NCI-H1092 (cell line): ENCODE measurements around the gene CYFIP2.
"Not testable (repeated sequence)": the region's sequence is repeated elsewhere in the genome, so short reads cannot be mapped to it uniquely, and the experiment has no call there.

ENCODE experiments used
- DNase-seq: peaks from one replicate; lab custom pipeline; 2025; lab: John Stamatoyannopoulos, UW

CYFIP2 gene

GRCh38 chr5:157265714-157266285 is at the start of gene CYFIP2:
Gene CYFIP2 (plus strand): TSS chr5:157266123. CDS start chr5:157285362, 19,239 bp downstream.
- DNase-seq: peak; percentile 22

DNA sequence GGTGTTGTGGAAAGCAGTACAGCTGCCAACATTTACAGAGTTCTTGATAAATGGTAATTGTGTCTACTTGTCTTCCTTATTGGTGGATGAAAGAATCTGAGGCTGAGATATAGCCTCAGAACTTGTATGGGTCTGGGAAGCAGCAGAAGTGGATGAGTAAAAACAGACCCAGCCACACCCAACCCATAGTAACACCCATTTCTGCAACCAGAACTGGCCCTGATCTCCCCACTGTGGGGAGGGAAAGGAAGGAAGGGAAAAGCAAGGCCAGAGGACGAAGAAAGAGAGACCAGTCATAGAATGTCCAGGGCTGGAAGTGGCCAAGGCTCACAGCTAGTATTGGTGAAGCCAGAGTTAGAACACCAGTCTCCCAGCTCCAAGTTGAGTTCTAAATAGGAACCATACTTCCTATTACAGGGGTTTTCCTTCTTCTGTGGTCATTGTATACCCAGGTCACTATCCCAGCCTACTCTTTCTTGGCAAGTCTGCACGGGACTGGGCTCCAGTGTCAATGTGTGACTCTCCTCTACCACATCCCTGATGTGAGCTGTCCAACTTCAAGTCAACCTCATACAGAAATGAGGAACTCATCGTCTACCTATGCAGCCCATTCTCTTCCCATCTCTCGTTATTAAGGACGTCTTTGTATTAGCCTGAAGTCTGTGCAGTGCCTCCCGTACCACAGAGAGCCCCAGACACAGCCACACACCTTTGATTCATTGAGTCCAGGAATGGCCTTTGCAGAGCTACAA is 49.4 kb upstream of the CYFIP2 start:
- DNase-seq: no peak

DNA sequence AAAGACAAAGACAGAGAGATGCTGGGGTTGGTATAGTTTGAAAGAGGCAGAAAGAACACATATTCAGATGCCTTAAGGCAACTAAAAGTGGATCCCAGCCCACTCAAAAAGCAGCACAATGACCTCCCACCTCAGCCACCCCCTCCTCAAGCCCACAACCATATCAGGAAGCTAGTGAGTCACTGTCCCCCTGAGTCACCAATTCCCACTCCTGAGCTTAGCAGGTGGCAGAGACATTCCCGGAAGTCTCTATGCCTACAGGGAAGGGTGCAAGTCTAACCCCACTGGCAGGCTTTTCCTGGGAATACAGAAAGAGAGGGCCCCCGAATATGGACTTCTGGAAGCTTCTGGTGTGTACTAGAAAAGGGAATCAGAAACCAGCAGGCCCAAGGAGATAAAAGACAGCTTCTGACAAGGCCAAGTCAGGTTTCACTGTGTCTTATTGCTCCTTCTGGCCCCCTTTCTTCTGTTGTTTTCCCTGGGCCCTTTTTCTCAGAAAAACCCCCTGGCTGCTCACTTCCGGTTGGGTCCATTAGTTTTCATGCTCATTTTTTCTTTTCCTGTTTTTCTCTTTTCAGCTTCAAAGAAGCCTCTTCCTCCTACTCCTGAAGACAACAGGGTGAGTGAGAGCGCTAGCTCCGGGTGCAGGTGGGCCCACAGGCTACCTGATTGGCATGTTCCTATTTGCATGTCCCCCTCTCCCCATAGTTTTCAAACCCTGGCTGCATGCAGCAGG is 48.5 kb upstream of the CYFIP2 start:
- no peak for DNase-seq

DNA sequence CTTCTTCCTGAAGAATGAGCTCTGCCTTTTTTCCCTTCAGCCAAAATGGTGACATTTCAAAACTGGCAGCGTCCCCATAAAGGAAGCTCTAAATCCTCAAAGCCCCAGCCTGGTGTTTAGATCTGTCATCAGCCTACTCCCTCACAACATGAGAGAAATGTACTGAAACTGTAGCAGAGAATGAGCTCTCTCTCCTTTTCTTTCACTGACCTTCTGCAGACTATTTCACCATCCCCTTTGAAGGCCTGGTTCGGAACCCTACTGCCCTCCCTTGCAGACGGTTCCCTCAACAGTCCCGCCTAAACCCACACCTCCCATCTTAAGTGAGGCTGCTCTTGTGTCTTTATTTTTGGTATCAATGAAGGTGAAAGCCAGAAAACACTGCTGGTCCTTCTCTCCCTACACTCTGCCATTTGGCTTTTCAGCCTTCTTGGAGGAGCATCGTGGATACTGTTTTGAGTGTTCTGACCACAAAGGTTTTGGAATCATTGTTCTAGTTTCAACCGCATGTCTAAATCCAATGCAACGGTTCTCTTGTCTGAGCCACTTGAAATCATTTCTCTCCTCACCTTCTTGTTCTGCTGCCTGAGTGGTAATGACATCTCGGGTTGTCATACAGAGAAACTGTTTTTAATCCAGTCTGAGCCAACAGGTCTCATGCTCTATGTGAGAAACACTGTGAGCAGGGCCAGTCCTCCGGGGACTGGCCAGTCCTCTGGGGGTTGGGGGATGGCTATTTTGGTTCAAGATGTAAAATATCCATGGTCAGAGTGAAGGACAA is 46.2 kb upstream of the CYFIP2 start:
- no peak for DNase-seq

GRCh38 chr5:157221959-157222358 is 44.0 kb upstream of the CYFIP2 start:
- no peak for DNase-seq

- DNase-seq: no peak
Measured at GRCh38 chr5:157222506-157223230, 43.3 kb upstream of the CYFIP2 start.

DNA sequence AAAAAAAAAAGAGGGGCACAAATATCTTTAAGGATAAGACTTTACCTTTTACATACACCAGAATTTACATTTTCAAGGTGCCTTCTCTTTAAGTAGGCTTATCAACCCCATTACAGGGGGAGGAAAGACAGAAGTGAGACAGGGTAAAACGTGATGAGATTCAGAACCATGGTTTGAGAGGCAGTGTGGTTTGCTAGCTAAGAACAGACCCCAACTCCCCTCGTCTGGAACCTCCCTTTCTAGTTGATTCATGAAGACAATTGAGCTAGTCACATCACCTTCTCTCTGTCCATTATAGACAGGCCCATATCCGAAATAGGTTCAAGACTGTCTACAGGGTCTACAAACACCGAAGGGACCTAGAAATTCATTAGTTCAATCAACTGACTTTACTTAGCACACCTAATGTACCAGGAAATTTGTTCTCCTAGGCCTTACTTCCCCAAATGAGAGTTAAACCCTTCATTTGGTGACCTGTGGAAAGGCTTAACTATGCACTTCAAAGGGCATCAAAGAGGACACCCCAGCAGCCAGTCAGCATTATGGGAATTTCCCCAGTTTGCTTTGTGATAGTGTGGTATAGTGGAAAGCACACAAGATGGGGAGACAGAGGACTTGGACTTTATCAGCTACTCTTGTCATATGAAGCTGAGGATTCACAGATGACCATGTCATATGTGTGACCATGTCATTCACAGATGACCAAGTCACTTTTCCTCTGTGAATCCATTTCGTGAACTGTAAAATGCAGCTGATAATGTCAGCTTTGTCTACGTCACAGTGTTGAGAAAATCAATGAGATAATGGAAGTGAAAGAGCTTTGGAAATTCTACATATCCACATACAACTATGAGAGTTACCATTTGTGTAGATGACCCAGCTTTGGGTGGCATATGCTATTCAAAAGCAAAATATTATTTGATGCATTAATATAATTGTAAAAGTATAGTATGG is 40.2 kb upstream of the CYFIP2 start:
- DNase-seq: no peak

DNA sequence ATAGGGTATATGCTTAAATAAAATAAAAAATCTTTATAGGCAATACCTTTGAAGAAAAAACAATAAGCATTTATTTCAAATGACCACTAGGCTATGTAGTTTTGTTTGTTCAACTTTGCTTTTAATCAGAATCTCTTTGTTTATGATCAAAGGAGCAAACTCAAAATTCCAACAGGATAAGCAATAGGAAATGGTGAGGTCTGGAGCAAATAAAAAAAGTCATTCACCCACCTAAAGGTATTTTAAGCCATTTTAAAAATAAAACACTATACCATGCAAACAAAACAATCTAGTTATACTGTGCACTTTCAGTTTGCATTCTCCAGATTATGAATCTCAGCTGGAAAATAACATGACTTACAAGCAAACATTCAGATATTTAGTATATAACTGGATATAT is 35.3 kb upstream of the CYFIP2 start:
- no peak for DNase-seq

DNA sequence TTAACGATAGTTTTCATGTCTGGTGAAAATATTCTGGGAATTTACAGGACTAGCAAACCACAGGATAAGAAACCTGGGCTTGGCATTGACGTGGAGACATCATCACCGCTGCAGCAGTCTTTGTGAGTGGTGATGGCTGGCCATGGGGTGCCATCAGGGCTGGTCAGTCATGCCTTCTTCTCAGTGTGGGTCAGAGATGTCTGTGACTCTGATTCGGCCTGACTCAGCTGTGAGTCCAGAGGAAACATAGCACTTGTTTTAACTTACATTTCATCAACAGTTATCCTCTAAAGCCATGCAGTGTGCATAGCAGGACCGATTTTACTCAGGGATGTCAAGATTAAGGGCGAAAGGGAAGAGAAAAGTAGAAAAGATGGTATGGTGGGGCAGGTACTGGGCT is 33.2 kb upstream of the CYFIP2 start:
- DNase-seq: no peak

DNA sequence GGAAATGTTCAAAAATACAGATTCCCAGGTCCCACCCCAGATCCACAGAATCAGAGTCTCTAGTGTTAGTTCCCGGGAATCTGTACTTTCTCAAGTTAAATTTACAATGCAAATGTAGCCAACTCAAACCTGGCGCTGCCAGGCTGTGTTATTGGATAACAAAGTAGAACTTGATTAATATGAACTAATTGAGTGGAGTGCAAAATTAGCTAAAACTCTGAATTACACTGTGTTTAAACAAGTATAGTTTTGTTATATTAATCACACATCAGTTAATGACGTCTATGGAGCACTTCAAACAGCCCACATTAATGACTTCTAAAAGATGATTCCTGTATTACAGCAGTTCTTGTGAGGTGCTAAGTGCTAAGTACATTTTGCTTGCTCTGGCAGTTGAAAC is 32.4 kb upstream of the CYFIP2 start:
- no peak for DNase-seq

- DNase-seq: no peak
Measured at GRCh38 chr5:157236423-157236822, 29.5 kb upstream of the CYFIP2 start.

GRCh38 chr5:157241483-157241882 is 24.4 kb upstream of the CYFIP2 start:
- no peak for DNase-seq

DNA sequence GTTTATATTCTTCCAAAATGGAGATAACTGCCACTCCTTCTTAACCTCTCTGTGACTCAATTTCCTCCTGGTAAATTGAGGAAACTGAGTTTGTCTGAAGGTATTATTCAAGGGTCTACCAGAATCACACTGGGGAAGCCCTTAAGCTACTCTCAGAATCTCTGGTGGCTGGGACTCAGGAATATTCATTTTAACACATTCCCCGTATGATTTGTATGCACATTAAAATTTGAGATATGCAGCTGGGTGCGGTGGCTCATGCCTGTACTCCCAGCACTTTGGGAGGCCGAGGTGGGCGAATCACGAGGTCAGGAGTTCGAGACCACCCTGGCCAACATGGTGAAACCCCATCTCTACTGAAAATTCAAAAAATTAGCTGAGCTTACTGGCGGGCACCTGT is 21.2 kb upstream of the CYFIP2 start:
- DNase-seq: not testable (repeated sequence)

- no peak for DNase-seq
Measured at GRCh38 chr5:157245476-157245875, 20.4 kb upstream of the CYFIP2 start.

DNA sequence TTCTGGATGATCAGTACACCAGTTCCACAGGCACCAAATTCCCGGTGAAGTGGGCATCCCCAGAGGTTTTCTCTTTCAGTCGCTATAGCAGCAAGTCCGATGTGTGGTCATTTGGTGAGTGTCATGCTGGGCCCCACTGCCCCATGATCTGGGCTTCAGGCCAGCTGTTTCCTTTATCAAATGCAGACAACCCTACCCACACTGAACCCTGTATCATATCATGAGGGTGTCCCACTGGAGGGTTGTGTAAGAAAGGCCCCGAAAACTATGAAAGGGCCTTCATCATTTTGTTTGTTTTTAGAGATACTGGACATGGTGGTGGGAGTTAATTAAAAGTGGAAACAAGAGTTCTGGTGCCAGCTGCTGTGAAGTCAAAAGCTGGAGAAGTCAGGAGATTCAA is 20.0 kb upstream of the CYFIP2 start:
- DNase-seq: no peak

GRCh38 chr5:157247267-157247666 is 18.7 kb upstream of the CYFIP2 start:
- no peak for DNase-seq

GRCh38 chr5:157248821-157249470 is 17.0 kb upstream of the CYFIP2 start:
- no peak for DNase-seq

- DNase-seq: no peak
Measured at GRCh38 chr5:157252711-157253465, 13.0 kb upstream of the CYFIP2 start.

GRCh38 chr5:157253547-157253946 is 12.4 kb upstream of the CYFIP2 start:
- DNase-seq: no peak
